Neuronal stem cell (in vitro differentiated cells): ENCODE data around the gene ZSCAN25.
"Not testable (repeated sequence)": the region's sequence is repeated elsewhere in the genome, so short reads cannot be mapped to it uniquely, and the experiment has no call there.

Experiments
- DNase-seq: peaks from one replicate; pipeline ENCODE4 v3.0.0-alpha.2; 2013; ENCODE audit warnings: low spot score
- H2AFZ ChIP-seq: one replicate; pipeline ENCODE4 v1.6.1; 2013; ENCODE audit warnings: mild to moderate bottlenecking, low read length, inconsistent platforms
- H2AK5ac ChIP-seq: 2 replicates; pipeline ENCODE4 v1.6.1; 2013; ENCODE audit warnings: low read depth, mild to moderate bottlenecking, inconsistent platforms, low read length, moderate library complexity, mixed read lengths
- H2BK120ac ChIP-seq: 2 replicates; pipeline ENCODE4 v1.6.1; 2013; ENCODE audit warnings: low read depth, mild to moderate bottlenecking, inconsistent platforms, low read length, moderate library complexity, mixed read lengths
- H2BK12ac ChIP-seq: one replicate; pipeline ENCODE4 v1.6.1; 2013; ENCODE audit warnings: low read length, inconsistent platforms
- H2BK15ac ChIP-seq: 2 replicates; pipeline ENCODE4 v1.6.1; 2013; ENCODE audit warnings: mild to moderate bottlenecking, low read length, inconsistent platforms, mixed read lengths
- H2BK5ac ChIP-seq: one replicate; pipeline ENCODE4 v1.6.1; 2013; ENCODE audit warnings: inconsistent platforms, mild to moderate bottlenecking, low read length, moderate library complexity
- H3K14ac ChIP-seq: one replicate; pipeline ENCODE4 v1.6.1; 2013; ENCODE audit warnings: low read length, inconsistent platforms
- H3K18ac ChIP-seq: 2 replicates; pipeline ENCODE4 v1.6.1; 2013; ENCODE audit warnings: low read length, inconsistent platforms
- H3K23ac ChIP-seq: 2 replicates; pipeline ENCODE4 v1.6.1; 2013; ENCODE audit warnings: low read depth, mild to moderate bottlenecking, mixed read lengths, low read length, inconsistent platforms; ENCODE audit not compliant: poor library complexity
- H3K27ac ChIP-seq: replicated peaks from 3 replicates; pipeline ENCODE4 v1.5.1; 2013; ENCODE audit warnings: low read length, inconsistent platforms
- H3K27me3 ChIP-seq, 3 experiments: 2 replicates each; pipeline ENCODE4 v1.6.1; 2013; ENCODE audit warnings: low read length in 3 of 3, mild to moderate bottlenecking in 2 of 3, inconsistent platforms in 1 of 3, low read depth in 1 of 3, mixed read lengths in 1 of 3, moderate library complexity in 1 of 3; ENCODE audit not compliant: control insufficient read depth in 3 of 3, insufficient read depth in 3 of 3
- H3K36me3 ChIP-seq, 2 donors: replicated peaks in 1 of 2; 2 replicates each; pipeline ENCODE4 v1.6.1; 2013; ENCODE audit warnings: low read length in 2 of 2; ENCODE audit not compliant: control insufficient read depth in 2 of 2, insufficient read depth in 2 of 2
- H3K4ac ChIP-seq: 2 replicates; pipeline ENCODE4 v1.6.1; 2013; ENCODE audit warnings: inconsistent platforms, mild to moderate bottlenecking, low read length, moderate library complexity
- H3K4me1 ChIP-seq, 2 donors: 1 replicate in 1 of 2; 2 replicates in 1 of 2; pipeline ENCODE4 v1.6.1; 2013; ENCODE audit warnings: low read length in 2 of 2, low read depth in 1 of 2; ENCODE audit not compliant: control insufficient read depth in 2 of 2, insufficient read depth in 1 of 2
- H3K4me2 ChIP-seq: one replicate; pipeline ENCODE4 v1.6.1; 2013; ENCODE audit warnings: mild to moderate bottlenecking, low read length, inconsistent platforms; ENCODE audit not compliant: insufficient read depth, poor library complexity, severe bottlenecking
- H3K4me3 ChIP-seq, 2 donors: 2 replicates each; pipeline ENCODE4 v1.5.1; 2013; ENCODE audit warnings: low read length in 2 of 2, mild to moderate bottlenecking in 2 of 2, inconsistent platforms in 1 of 2, moderate library complexity in 1 of 2
- H3K79me1 ChIP-seq: one replicate; pipeline ENCODE4 v1.6.1; 2013; ENCODE audit warnings: low read depth, mild to moderate bottlenecking, inconsistent platforms, low read length, moderate library complexity
- H3K9ac ChIP-seq: one replicate; pipeline ENCODE4 v1.6.1; 2013; ENCODE audit warnings: mild to moderate bottlenecking, low read depth, low read length, inconsistent platforms; ENCODE audit not compliant: poor library complexity
- H3K9me3 ChIP-seq, 2 donors: replicated peaks in 1 of 2; 2 replicates each; pipeline versions ENCODE3 to v1.6.1; 2013; ENCODE audit warnings: low read length in 2 of 2, mild to moderate bottlenecking in 2 of 2, inconsistent platforms in 1 of 2, low read depth in 1 of 2, mixed read lengths in 1 of 2, moderate library complexity in 1 of 2; ENCODE audit not compliant: control insufficient read depth in 2 of 2, insufficient read depth in 1 of 2
- H4K8ac ChIP-seq: one replicate; pipeline ENCODE4 v1.6.1; 2013; ENCODE audit warnings: low read depth, mild to moderate bottlenecking, inconsistent platforms, low read length, moderate library complexity
- H4K91ac ChIP-seq: one replicate; pipeline ENCODE4 v1.6.1; 2013; ENCODE audit warnings: low read length, low read depth, mild to moderate bottlenecking, inconsistent platforms; ENCODE audit not compliant: poor library complexity
- WGBS, 2 donors: extraction: QIAGEN DNeasy Blood & Tissue Kit; methylation state at CpG; one replicate each; pipeline ENCODE4 v1.1.7; 2013; ENCODE audit warnings: missing lambda C conversion rate in 2 of 2, mixed read lengths in 1 of 2; ENCODE audit not compliant: insufficient read length in 2 of 2, insufficient replicate concordance in 1 of 2; ENCODE audit errors: extremely low coverage in 2 of 2; 5-methylcytosine and 5-hydroxymethylcytosine counted together

Gene ZSCAN25

DNA sequence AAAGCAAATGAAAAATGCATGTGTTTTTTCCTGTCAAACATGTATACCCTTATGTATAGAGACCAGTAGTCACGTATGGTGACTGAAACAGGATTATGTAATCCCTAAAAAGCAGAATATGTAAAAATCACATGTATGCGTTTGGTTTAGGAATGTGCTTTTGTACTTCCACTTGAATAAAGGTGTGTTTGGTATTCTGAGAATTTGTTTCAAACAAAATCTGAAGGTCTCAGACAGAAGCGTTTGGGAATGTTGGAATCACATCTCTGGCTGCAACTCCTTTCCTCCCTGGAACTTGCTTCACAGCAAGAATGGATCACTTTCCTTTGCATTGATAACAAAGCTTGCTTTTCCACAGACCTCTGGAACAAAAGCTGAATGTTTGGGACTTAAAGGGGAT, 40.5 kb upstream of the ZSCAN25 start:
- DNase-seq: no peak

DNA sequence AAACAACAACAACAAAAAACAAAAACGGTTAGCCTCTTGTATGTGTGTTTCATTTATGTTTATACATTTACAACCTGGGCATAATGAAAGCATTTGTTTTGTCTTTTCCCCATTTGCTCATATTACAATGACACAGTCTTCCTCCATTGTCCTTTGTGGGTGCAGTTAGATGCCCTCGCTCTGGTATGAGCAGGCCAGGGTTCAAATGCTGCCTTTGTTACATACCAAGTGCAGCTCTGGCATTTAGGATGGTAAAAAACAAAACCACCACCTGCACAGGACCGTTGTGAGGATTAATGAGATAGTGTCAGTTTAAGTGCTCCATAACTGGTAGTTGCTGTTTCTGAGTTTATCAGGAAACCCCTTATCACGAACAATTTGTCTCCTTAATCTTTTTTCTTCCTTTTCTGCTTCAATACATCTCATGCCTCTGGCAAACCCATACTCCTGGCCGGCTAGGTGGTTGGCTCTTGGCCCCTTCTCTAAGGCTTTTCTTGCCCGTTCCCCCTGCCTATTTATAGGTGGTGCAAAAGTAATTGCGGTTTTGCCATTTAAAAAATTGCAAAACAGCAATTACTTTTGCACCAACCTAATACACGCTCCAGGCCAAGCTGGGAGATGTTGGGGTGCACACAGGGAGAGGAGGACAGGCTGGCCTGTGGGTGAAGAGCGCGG, 37.3 kb upstream of the ZSCAN25 start:
- H3K4me2 ChIP-seq: peak overlapping the region; percentile 85
- peak overlapping the region; percentile 71 for H2AK5ac ChIP-seq
- H3K23ac ChIP-seq: peak overlapping the region; percentile 76
- peaks cover 0 to 10% of the 10 kb centered on the region in 2 donors for H3K36me3 ChIP-seq
- H3K4me3 ChIP-seq: peak overlapping the region in 1 of 2 donors; percentile 84
- H3K4me1 ChIP-seq: peaks cover 0 to 7% of the 10 kb centered on the region in 2 donors
- no peak for DNase-seq
- H2BK12ac ChIP-seq: no peak overlapping the region
- no peaks in the 10 kb centered on the region for H3K9me3 ChIP-seq
- peak overlapping the region; percentile 94 for H3K18ac ChIP-seq
- H2BK120ac ChIP-seq: no peak overlapping the region
- H3K79me1 ChIP-seq: no peaks in the 10 kb centered on the region
- no peak overlapping the region for H3K4ac ChIP-seq
- no peak overlapping the region for H2BK15ac ChIP-seq
- H4K8ac ChIP-seq: peak overlapping the region; percentile 21
- H3K14ac ChIP-seq: no peak overlapping the region
- no peak overlapping the region for H4K91ac ChIP-seq
- peaks cover 0 to 2% (median 0%) of the 10 kb centered on the region in 3 experiments for H3K27me3 ChIP-seq
- no peak overlapping the region for H3K27ac ChIP-seq
- WGBS, 2 donors: no CpG with 5 or more reads among the region's 10 CpGs
- H2BK5ac ChIP-seq: no peak overlapping the region
- H2AFZ ChIP-seq: no peak overlapping the region
- H3K9ac ChIP-seq: peak overlapping the region; percentile 94

More for the DNA sequence above, 40.5 kb upstream of the ZSCAN25 start:
- H2BK120ac ChIP-seq: no peak overlapping the region
- no peak overlapping the region for H3K23ac ChIP-seq
- H3K9me3 ChIP-seq: no peaks in the 10 kb centered on the region
- peaks cover 13 to 41% of the 10 kb centered on the region in 2 donors for H3K36me3 ChIP-seq
- no peak overlapping the region for H4K91ac ChIP-seq
- H3K4ac ChIP-seq: no peak overlapping the region
- H3K4me2 ChIP-seq: no peak overlapping the region
- H2BK12ac ChIP-seq: no peak overlapping the region
- H4K8ac ChIP-seq: no peak overlapping the region
- no peak overlapping the region for H2AFZ ChIP-seq
- H2BK15ac ChIP-seq: no peak overlapping the region
- H3K4me3 ChIP-seq: no peak overlapping the region
- H3K18ac ChIP-seq: no peak overlapping the region
- no peak overlapping the region for H2AK5ac ChIP-seq
- no peak overlapping the region for H3K27ac ChIP-seq
- H3K27me3 ChIP-seq: peaks cover 0 to 2% (median 0%) of the 10 kb centered on the region in 3 experiments
- no peak overlapping the region for H3K9ac ChIP-seq
- H2BK5ac ChIP-seq: no peak overlapping the region
- H3K4me1 ChIP-seq: peaks cover 0 to 7% of the 10 kb centered on the region in 2 donors
- H3K79me1 ChIP-seq: no peaks in the 10 kb centered on the region
- WGBS, 2 donors: no CpG with 5 or more reads among the region's 3 CpGs
- no peak overlapping the region for H3K14ac ChIP-seq

DNA sequence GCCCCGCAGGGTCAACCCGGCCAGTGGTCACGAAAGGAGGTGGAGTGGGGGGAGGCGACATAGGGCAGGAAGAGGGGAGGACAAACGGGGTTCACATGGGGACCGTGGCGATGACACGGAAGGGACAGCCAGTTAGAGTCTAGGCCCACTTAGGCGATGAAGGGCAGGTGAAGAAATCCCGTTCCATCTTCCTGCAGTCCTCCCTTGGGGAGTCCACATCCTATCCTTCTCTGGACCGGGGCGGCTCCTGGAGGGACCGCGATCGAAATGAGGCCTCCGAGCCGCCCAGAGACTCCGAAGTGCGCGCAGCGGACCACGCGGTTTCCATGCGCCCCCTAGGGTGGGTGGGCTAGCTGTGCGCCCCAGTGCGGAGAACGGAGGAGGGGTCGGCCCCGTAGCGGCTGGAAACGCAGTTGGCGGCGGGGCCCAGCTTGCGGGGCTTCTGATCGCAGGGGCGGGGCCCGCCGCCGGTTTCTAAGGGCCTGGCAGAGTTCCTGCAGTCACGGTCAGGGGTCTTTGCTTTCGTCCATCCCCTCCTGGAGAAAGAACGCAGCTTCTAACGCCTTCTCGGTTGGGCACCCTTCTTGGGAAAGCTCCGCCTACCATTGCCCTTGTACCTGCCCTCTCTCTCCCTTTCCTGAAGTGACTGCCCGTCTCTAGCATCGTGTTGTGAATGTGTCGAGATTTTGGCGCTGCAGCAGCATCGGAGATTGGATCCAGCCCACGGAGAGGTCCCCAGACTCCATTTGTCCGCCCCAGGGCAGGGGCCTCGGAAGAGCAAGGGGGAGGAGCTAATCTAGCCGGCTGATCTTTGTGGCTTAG, 36.6 kb upstream of the ZSCAN25 start:
- DNase-seq: peak; percentile 63
- Histone ChIP-seq H2AK5ac (peak overlapping the region; percentile 71), H3K27ac (peak overlapping the region; percentile 38), H2BK5ac (no peak overlapping the region), H3K23ac (peak overlapping the region; percentile 76), H3K27me3 (peaks cover 0 to 2% (median 0%) of the 10 kb centered on the region in 3 experiments), H3K4ac (no peak overlapping the region), H4K8ac (peak overlapping the region; percentile 21), H2AFZ (peak overlapping the region; percentile 89), H3K9me3 (no peaks in the 10 kb centered on the region), H3K79me1 (no peaks in the 10 kb centered on the region), H2BK12ac (no peak overlapping the region), H3K4me3 (peak overlapping the region; percentile 48 to 84), H3K36me3 (peaks cover 0 to 3% of the 10 kb centered on the region in 2 donors), H3K18ac (peak overlapping the region; percentile 94), H3K14ac (no peak overlapping the region), H3K4me1 (peaks cover 0 to 7% of the 10 kb centered on the region in 2 donors), H2BK120ac (no peak overlapping the region), H2BK15ac (no peak overlapping the region), H4K91ac (no peak overlapping the region), H3K4me2 (peak overlapping the region; percentile 85), H3K9ac (peak overlapping the region; percentile 94)
- WGBS, 2 donors: no CpG with 5 or more reads among the region's 54 CpGs

DNA sequence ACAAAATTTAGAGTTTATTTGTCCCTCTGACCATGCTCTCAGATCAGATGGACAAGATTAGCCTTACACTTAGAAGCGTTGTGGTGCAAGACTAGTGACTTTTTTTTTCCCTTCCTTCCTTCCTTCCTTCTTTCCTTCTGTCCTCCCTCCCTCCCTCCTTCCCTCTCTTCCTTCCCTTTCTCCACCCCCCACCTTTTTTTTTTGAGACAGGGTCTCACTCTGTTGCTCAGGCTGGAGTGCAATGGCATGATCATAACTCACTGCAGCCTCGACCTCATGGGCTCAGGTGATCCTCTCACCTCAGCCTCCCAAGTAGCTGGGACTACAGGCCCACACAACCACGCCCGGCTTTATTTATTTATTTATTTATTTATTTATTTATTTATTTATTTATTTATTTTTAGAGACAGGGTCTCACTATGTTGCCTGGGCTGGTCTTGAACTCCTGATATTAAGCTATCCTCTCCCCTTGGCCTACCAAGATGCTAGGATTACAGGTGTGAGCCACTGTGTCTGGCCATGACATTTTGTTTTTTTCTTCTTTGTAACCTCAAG, 35.9 kb upstream of the ZSCAN25 start:
- H3K18ac ChIP-seq, H3K23ac ChIP-seq, DNase-seq, H2BK15ac ChIP-seq, H4K91ac ChIP-seq, H3K4me1 ChIP-seq, H3K27ac ChIP-seq, H3K79me1 ChIP-seq, H2BK12ac ChIP-seq, H3K27me3 ChIP-seq, H3K4ac ChIP-seq, H3K14ac ChIP-seq, H3K9me3 ChIP-seq, H4K8ac ChIP-seq, H3K36me3 ChIP-seq, H2AK5ac ChIP-seq, H2BK5ac ChIP-seq, H2BK120ac ChIP-seq, H3K9ac ChIP-seq: not testable (repeated sequence)
- no CpG with 5 or more reads among the region's 4 CpGs for WGBS, 2 donors
- Histone ChIP-seq H3K4me2 (peak overlapping the region; percentile 85), H2AFZ (peak overlapping the region; percentile 89), H3K4me3 (peak overlapping the region; percentile 48 to 84)
